Measurements from ENCODE around the gene PEAK1. TPM values are rescaled to one million over a fixed set of nuclear protein-coding genes. Genes with fewer than 3 reads are reported as not detected.

The PEAK1 gene
- polyA plus RNA-seq, 1 experiment = 52.1 TPM

GRCh38 chr15:77068633-77069032 lies 351.3 kb downstream of the PEAK1 start:
- no peaks in the 10 kb centered on the region; the same call in 1 of the 2 replicates for H3K9me3 ChIP-seq (ENCODE audit: control insufficient read depth, insufficient read depth, low read length)
- ChIA-PET POLR2A (no interaction called here), CTCF (interaction anchor here (1.6 kb wide), 1 partner anchor 475 kb away, joined by 4 read pairs; no protein-coding TSS in a partner anchor)
- H3K27ac ChIP-seq (ENCODE audit: low read depth, low read length) = no peak overlapping the region
- H3K27me3 ChIP-seq (ENCODE audit: control insufficient read depth, insufficient read depth, low read length) = no peaks in the 10 kb centered on the region
- H3K4me3 ChIP-seq (ENCODE audit: low read depth, low read length) = no peak overlapping the region
- no peak for TF ChIP-seq CTCF (IDR thresholded peaks at IDR 0.05; ENCODE audit: low read depth, low read length)
- no peak for DNase-seq (ENCODE audit: low read depth, low spot score)

DNA sequence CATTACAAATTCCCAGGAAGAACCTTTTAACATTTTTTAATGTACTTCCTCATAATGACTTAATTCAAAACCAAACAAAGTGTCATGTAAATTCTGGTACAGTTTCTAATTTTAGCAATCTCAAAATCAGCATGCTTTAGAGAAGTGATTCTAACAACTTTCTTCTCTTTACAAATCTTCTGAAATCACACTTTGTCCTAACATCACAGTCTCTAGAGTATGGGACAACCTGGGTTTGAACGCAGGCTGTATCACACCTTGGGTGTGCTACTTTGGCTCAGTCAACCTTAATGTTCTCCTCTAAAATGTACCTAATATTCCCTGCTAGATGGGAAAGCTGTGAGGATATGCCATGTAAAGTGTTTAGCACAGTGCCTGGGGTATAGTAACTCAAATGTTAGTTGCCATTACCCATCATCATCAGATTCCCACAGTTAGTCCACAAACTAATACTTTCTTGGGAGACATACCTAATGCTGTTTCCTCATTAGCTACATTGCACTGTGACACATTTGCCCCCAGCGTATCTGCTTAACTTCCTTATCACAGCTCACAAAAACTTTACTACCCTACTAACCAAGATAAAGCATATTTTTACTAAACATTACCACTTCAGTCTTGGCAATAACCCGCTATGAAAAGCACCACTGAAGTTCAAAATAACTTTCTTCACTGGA lies 352.1 kb downstream of the PEAK1 start:
- ChIA-PET CTCF (interaction anchor here (0.6 to 1.6 kb wide), 3 partner anchors 43 to 475 kb away, joined by 3 to 4 read pairs (median 4); no protein-coding TSS in a partner anchor), POLR2A (no interaction called here)
- Histone ChIP-seq H3K27ac (ENCODE audit: low read depth, low read length) (no peak overlapping the region), H3K27me3 (ENCODE audit: control insufficient read depth, insufficient read depth, low read length) (no peaks in the 10 kb centered on the region), H3K4me3 (ENCODE audit: low read depth, low read length) (no peak overlapping the region), H3K9me3 (ENCODE audit: control insufficient read depth, insufficient read depth, low read length) (no peaks in the 10 kb centered on the region; the same call in 1 of the 2 replicates)
- TF ChIP-seq CTCF (IDR thresholded peaks at IDR 0.05; ENCODE audit: low read depth, low read length) = no peak
- DNase-seq (ENCODE audit: low read depth, low spot score) = no peak

- TF ChIP-seq CTCF (IDR thresholded peaks at IDR 0.05; ENCODE audit: low read depth, low read length) = no peak
- no peak for DNase-seq (ENCODE audit: low read depth, low spot score)
- H3K27ac ChIP-seq (ENCODE audit: low read depth, low read length) = no peak overlapping the region
- CTCF ChIA-PET = interaction anchor here (0.6 to 1.4 kb wide), 2 partner anchors 43 to 407 kb away, joined by 3 to 4 read pairs; no protein-coding TSS in a partner anchor
- POLR2A ChIA-PET = no interaction called here
- no peaks in the 10 kb centered on the region; the same call in 1 of the 2 replicates for H3K9me3 ChIP-seq (ENCODE audit: control insufficient read depth, insufficient read depth, low read length)
- H3K4me3 ChIP-seq (ENCODE audit: low read depth, low read length) = no peak overlapping the region
- no peaks in the 10 kb centered on the region for H3K27me3 ChIP-seq (ENCODE audit: control insufficient read depth, insufficient read depth, low read length)
Observed at GRCh38 chr15:77066971-77067690, 352.8 kb downstream of the PEAK1 start.

DNA sequence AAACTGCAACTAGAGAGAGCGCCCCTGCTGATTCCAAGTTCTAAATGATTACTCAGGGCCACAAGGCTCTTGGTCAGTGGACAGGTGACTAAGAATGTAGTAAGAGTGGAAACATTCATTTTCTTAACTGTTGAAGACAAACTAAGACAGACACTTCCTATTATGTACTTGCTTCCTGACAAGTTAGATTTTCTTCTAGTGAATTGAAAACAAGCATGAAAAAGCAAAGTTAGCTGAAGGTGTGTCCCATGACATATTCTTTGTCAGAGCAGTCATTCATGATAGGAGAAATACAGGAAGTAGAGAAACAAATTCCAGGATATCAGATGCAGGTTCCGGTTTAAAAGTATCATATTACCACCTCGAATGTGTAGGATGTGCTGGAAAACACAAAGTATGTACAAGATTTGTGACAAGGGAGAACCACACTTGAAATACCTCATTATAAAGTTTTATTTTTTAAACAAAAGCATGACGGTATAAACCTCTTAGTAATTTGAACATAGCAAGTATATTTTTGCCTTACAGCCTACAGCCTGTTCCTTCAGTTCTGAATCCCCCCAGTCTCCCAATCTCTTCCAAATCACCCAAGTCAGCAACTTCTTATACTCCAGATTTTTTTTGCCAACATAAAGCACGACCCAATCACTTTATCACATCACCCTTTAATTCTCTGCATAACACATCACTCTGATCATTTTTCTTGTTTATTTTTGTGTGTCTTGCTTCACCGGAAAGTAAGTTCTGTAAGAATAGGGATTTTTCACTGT lies 355.2 kb downstream of the PEAK1 start:
- ChIA-PET POLR2A (no interaction called here), CTCF (no interaction called here)
- Histone ChIP-seq H3K27ac (ENCODE audit: low read depth, low read length) (no peak overlapping the region), H3K9me3 (ENCODE audit: control insufficient read depth, insufficient read depth, low read length) (no peaks in the 10 kb centered on the region), H3K4me3 (ENCODE audit: low read depth, low read length) (no peak overlapping the region), H3K27me3 (ENCODE audit: control insufficient read depth, insufficient read depth, low read length) (no peaks in the 10 kb centered on the region)
- no peak for TF ChIP-seq CTCF (IDR thresholded peaks at IDR 0.05; ENCODE audit: low read depth, low read length)
- DNase-seq (ENCODE audit: low read depth, low spot score) = no peak

All from AG04450 (cell line).